ENCODE measurements around the gene RER1. TPM values are rescaled to one million over a fixed set of nuclear protein-coding genes. Genes with fewer than 3 reads are reported as not detected.
A peak's percentile ranks its signal among the peaks of the same experiment; 100 is the strongest.

The RER1 gene
- total RNA-seq, 1 donor from 2014 or later: 79.1 TPM

DNA sequence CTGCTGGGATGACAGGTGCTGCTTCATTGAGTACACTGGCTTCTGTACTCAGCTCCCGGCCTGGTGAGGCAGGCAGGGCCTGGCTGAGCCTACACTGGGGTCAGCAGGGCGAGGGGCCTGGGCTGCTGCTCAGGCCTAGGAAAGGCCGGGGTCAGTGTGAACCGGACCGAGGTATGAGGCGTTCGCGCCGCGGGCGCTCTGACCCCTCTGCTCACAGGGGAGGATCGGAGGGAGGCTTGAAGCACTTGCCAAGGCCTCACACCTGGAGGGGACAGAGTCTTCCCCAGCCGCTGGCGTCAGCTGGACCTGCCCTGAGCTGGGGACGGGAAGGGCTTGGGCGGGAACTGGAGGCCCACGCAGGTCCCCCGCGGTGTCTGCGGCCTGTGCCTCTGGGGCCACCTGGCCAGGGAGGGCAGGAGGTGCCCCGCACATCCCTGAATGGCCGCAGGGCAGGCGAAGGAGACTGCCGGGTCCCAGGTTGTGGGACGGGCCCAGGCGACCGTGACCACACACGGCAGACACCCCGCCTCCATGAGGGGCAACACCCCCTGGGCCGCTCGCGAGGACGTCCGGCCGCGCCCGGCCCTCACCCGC lies 20.3 kb downstream of the RER1 start:
- peaks cover 3% of the 10 kb centered on the region for H3K36me3 ChIP-seq (ENCODE audit: control insufficient read depth, insufficient read depth, low read length)
- peak overlapping the region; percentile 77 for H3K4me3 ChIP-seq (ENCODE audit: low read depth, low read length)
- DNase-seq (ENCODE audit: low read depth): no peak
- no peak for TF ChIP-seq CTCF (IDR thresholded peaks at IDR 0.05; ENCODE audit: insufficient read depth, low read length, poor library complexity, severe bottlenecking)
- peaks cover 3% of the 10 kb centered on the region for H3K27me3 ChIP-seq (ENCODE audit: control insufficient read depth, insufficient read depth, low read length)

DNA sequence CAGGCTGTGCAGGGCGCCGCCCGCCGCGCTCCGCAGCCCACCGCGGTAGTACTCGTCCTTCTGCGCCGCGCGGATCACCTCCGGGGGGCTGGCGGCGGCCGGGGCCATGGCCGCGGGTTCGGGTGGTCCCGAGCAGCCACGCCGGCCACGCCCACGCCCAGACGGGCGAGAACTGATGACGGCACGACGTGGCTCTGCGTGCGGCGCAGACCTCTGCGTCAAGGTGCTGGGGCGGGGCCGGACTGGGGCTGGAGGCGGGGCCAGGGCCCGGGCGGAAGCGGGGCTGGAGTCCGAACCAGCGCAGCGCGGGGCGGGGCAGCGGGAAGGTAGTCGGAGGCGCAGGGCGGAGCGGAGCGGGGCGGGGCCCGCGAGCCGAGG lies 20.7 kb downstream of the RER1 start, which contains the start of gene PEX10:
Gene PEX10 (minus strand): TSS at position 170 of the 378 bp plus-strand sequence. CDS start 62 bp downstream, at position 108.
- H3K36me3 ChIP-seq (ENCODE audit: control insufficient read depth, insufficient read depth, low read length): no peaks in the 10 kb centered on the region
- H3K4me3 ChIP-seq (ENCODE audit: low read depth, low read length): peak within 1 kb of the TSS; percentile 77
- peak; percentile 74 for DNase-seq (ENCODE audit: low read depth)
- peaks cover 4% of the 10 kb centered on the region for H3K27me3 ChIP-seq (ENCODE audit: control insufficient read depth, insufficient read depth, low read length)
- no peak for TF ChIP-seq CTCF (IDR thresholded peaks at IDR 0.05; ENCODE audit: insufficient read depth, low read length, poor library complexity, severe bottlenecking)

GRCh38 chr1:2412773-2413494 lies 21.3 kb downstream of the RER1 start:
- Histone ChIP-seq H3K4me3 (ENCODE audit: low read depth, low read length) (peak overlapping the region; percentile 74), H3K27me3 (ENCODE audit: control insufficient read depth, insufficient read depth, low read length) (peaks cover 10% of the 10 kb centered on the region), H3K36me3 (ENCODE audit: control insufficient read depth, insufficient read depth, low read length) (no peaks in the 10 kb centered on the region)
- TF ChIP-seq CTCF (IDR thresholded peaks at IDR 0.05; ENCODE audit: insufficient read depth, low read length, poor library complexity, severe bottlenecking): no peak
- DNase-seq (ENCODE audit: low read depth): no peak

- no peak for TF ChIP-seq CTCF (IDR thresholded peaks at IDR 0.05; ENCODE audit: insufficient read depth, low read length, poor library complexity, severe bottlenecking)
- DNase-seq (ENCODE audit: low read depth): no peak
- Histone ChIP-seq H3K36me3 (ENCODE audit: control insufficient read depth, insufficient read depth, low read length) (no peaks in the 10 kb centered on the region), H3K4me3 (ENCODE audit: low read depth, low read length) (peak overlapping the region; percentile 74), H3K27me3 (ENCODE audit: control insufficient read depth, insufficient read depth, low read length) (peaks cover 17% of the 10 kb centered on the region)
Measured at GRCh38 chr1:2413495-2414296, 22.1 kb downstream of the RER1 start.

GRCh38 chr1:2414297-2414958 lies 22.8 kb downstream of the RER1 start:
- H3K4me3 ChIP-seq (ENCODE audit: low read depth, low read length): no peak overlapping the region
- DNase-seq (ENCODE audit: low read depth): no peak
- TF ChIP-seq CTCF (IDR thresholded peaks at IDR 0.05; ENCODE audit: insufficient read depth, low read length, poor library complexity, severe bottlenecking): peak; percentile 85

More at GRCh38 chr1:2414297-2414958, 22.8 kb downstream of the RER1 start:
- peaks cover 24% of the 10 kb centered on the region for H3K27me3 ChIP-seq (ENCODE audit: control insufficient read depth, insufficient read depth, low read length)
- no peaks in the 10 kb centered on the region for H3K36me3 ChIP-seq (ENCODE audit: control insufficient read depth, insufficient read depth, low read length)

Data from kidney epithelial cell (primary cell).